H1 (cell line): ENCODE data around the gene GOLGA3. TPM values are rescaled to one million over a fixed set of nuclear protein-coding genes. Genes with fewer than 3 reads are reported as not detected.
"Not testable (repeated sequence)": the region's sequence is repeated elsewhere in the genome, so short reads cannot be mapped to it uniquely, and the experiment has no call there.

Experiments
- CTCF ChIA-PET: fragments of 300-600 bp; sonication (Branson Sonifier 250); formaldehyde crosslinking; loops from one replicate; lab custom pipeline; 2021; ENCODE audit not compliant: partially characterized antibody; lab: Charles Lee
- POLR2A ChIA-PET: fragments of 300-600 bp; sonication (Branson Sonifier 250); formaldehyde crosslinking; loops from one replicate; lab custom pipeline; 2021; ENCODE audit warnings: inconsistent platforms; ENCODE audit not compliant: partially characterized antibody; lab: Charles Lee
- DNase-seq, 2 experiments: peaks; one replicate each; pipeline versions ENCODE4 v3.0.0 to v3.0.0-alpha.2; 2010 to 2022; ENCODE audit warnings: low spot score in 2 of 2, low read depth in 1 of 2, mixed read lengths in 1 of 2
- FAIRE-seq: peaks from 2 replicates; lab custom pipeline; 2011; peaks lifted over from hg19 to GRCh38; lab: Jason Lieb, UNC
- H2AFZ ChIP-seq: 2 replicates; pipeline ENCODE4 v1.8.1; 2012; ENCODE audit warnings: low read length, inconsistent platforms
- H2AK5ac ChIP-seq: 2 replicates; pipeline ENCODE4 v1.6.1; 2013; ENCODE audit warnings: low read depth, low read length
- H2BK120ac ChIP-seq: replicated peaks from 2 replicates; pipeline ENCODE3; 2013; ENCODE audit warnings: low read depth, low read length, inconsistent platforms
- H2BK12ac ChIP-seq: 2 replicates; pipeline ENCODE4 v1.6.1; 2013; ENCODE audit warnings: low read depth, low read length
- H2BK15ac ChIP-seq: 2 replicates; pipeline ENCODE4 v1.6.1; 2013; ENCODE audit warnings: low read length
- H2BK20ac ChIP-seq: 2 replicates; pipeline ENCODE4 v1.6.1; 2013; ENCODE audit warnings: low read length
- H2BK5ac ChIP-seq: 2 replicates; pipeline ENCODE4 v1.6.1; 2013; ENCODE audit warnings: low read depth, low read length
- H3K14ac ChIP-seq: 2 replicates; pipeline ENCODE4 v1.6.1; 2013; ENCODE audit warnings: inconsistent platforms; ENCODE audit not compliant: insufficient read length
- H3K18ac ChIP-seq: 2 replicates; pipeline ENCODE4 v1.6.1; 2013; ENCODE audit warnings: low read length; ENCODE audit errors: extremely low read depth
- H3K23ac ChIP-seq: 2 replicates; pipeline ENCODE4 v1.6.1; 2013; ENCODE audit warnings: inconsistent platforms; ENCODE audit not compliant: insufficient read length
- H3K23me2 ChIP-seq: 2 replicates; pipeline ENCODE4 v1.6.1; 2013; ENCODE audit warnings: low read depth, low read length
- H3K27ac ChIP-seq: 2 replicates; pipeline ENCODE4 v1.6.1; 2011; ENCODE audit warnings: low read depth, low read length, inconsistent platforms
- H3K27me3 ChIP-seq, 4 experiments: replicated peaks in 1 of 4; 1 replicate in 1 of 4; 2 replicates in 3 of 4; pipeline versions ENCODE4 v1.6.1 to v1.8.1; 2011 to 2013; ENCODE audit warnings: low read length in 3 of 4, mild to moderate bottlenecking in 3 of 4, inconsistent platforms in 2 of 4, mixed read lengths in 2 of 4, moderate library complexity in 1 of 4; ENCODE audit not compliant: control insufficient read depth in 3 of 4, insufficient read depth in 3 of 4; ENCODE audit errors: extremely low read depth in 1 of 4
- H3K36me3 ChIP-seq, 4 experiments: 2 replicates each; pipeline versions ENCODE4 v1.6.1 to v1.8.1; 2011 to 2013; ENCODE audit warnings: mild to moderate bottlenecking in 4 of 4, low read length in 3 of 4, moderate library complexity in 2 of 4, control low read depth in 1 of 4, inconsistent platforms in 1 of 4; ENCODE audit not compliant: insufficient read depth in 4 of 4, control insufficient read depth in 2 of 4
- H3K4ac ChIP-seq: replicated peaks from 2 replicates; pipeline ENCODE3; 2013; ENCODE audit warnings: low read length, low read depth, mixed read lengths, inconsistent platforms; ENCODE audit not compliant: insufficient read length
- H3K4me1 ChIP-seq, 4 experiments: replicated peaks in 1 of 4; 1 replicate in 1 of 4; 2 replicates in 3 of 4; pipeline versions ENCODE4 v1.6.1 to v1.8.1; 2011 to 2013; ENCODE audit warnings: low read length in 3 of 4, inconsistent platforms in 2 of 4, mixed read lengths in 1 of 4; ENCODE audit not compliant: insufficient read depth in 4 of 4, control insufficient read depth in 3 of 4
- H3K4me2 ChIP-seq, 2 experiments: 2 replicates each; pipeline versions ENCODE4 v1.6.1 to v1.8.1; 2011 to 2013; ENCODE audit warnings: low read depth in 2 of 2, low read length in 2 of 2, control low read depth in 1 of 2, inconsistent platforms in 1 of 2, mild to moderate bottlenecking in 1 of 2; ENCODE audit not compliant: insufficient read depth in 1 of 2
- H3K4me3 ChIP-seq, 4 experiments: fragments of 200-600, 300-600 bp in 1 of 4; sonication (generic), shearing (Covaris generic), sonication (Bioruptor Twin) in 1 of 4; 2 replicates each; pipeline versions ENCODE4 v1.5.1 to v1.8.1; 2011 to 2016; ENCODE audit warnings: low read length in 4 of 4, low read depth in 3 of 4, control low read depth in 2 of 4, inconsistent platforms in 2 of 4, mild to moderate bottlenecking in 2 of 4, mixed read lengths in 1 of 4, moderate library complexity in 1 of 4; ENCODE audit not compliant: insufficient read depth in 2 of 4; ENCODE audit errors: extremely low read depth in 1 of 4
- H3K56ac ChIP-seq: replicated peaks from 2 replicates; pipeline ENCODE3; 2013; ENCODE audit warnings: low read depth, mild to moderate bottlenecking, mixed read lengths, low read length, inconsistent platforms; ENCODE audit not compliant: insufficient read length
- H3K79me1 ChIP-seq: 2 replicates; pipeline ENCODE4 v1.6.1; 2013; ENCODE audit warnings: low read depth, low read length, control low read depth
- H3K79me2 ChIP-seq, 2 experiments: 2 replicates each; pipeline versions ENCODE4 v1.6.1 to v1.8.1; 2012 to 2013; ENCODE audit warnings: low read length in 2 of 2, mild to moderate bottlenecking in 2 of 2, inconsistent platforms in 1 of 2; ENCODE audit not compliant: insufficient read depth in 2 of 2, control insufficient read depth in 1 of 2
- H3K9ac ChIP-seq, 4 experiments: replicated peaks in 1 of 4; 1 replicate in 1 of 4; 2 replicates in 3 of 4; pipeline versions ENCODE4 v1.6.1 to v1.8.1; 2011 to 2013; ENCODE audit warnings: low read depth in 3 of 4, low read length in 3 of 4, control low read depth in 2 of 4, mild to moderate bottlenecking in 2 of 4, moderate library complexity in 2 of 4, inconsistent platforms in 1 of 4; ENCODE audit errors: extremely low read depth in 1 of 4
- H3K9me3 ChIP-seq, 2 experiments: 2 replicates each; pipeline versions ENCODE4 v1.6.1 to v1.8.1; 2012 to 2013; ENCODE audit warnings: mild to moderate bottlenecking in 2 of 2, moderate library complexity in 2 of 2, control low read depth in 1 of 2, inconsistent platforms in 1 of 2, low read depth in 1 of 2, low read length in 1 of 2, mixed read lengths in 1 of 2; ENCODE audit not compliant: insufficient read depth in 2 of 2
- H4K20me1 ChIP-seq, 2 experiments: replicated peaks in 1 of 2; 2 replicates each; pipeline versions ENCODE3 to v1.8.1; 2011 to 2013; ENCODE audit warnings: inconsistent platforms in 2 of 2, low read length in 2 of 2, mild to moderate bottlenecking in 1 of 2; ENCODE audit not compliant: insufficient read depth in 2 of 2, control insufficient read depth in 1 of 2
- H4K5ac ChIP-seq: 2 replicates; pipeline ENCODE4 v1.6.1; 2013; ENCODE audit warnings: low read length, low read depth, mixed read lengths, inconsistent platforms; ENCODE audit not compliant: insufficient read length
- H4K8ac ChIP-seq: 2 replicates; pipeline ENCODE4 v1.8.0; 2013; ENCODE audit warnings: mild to moderate bottlenecking, moderate library complexity, low read length, inconsistent platforms; ENCODE audit not compliant: insufficient read depth; ENCODE audit errors: extremely low read depth
- H4K91ac ChIP-seq: replicated peaks from 2 replicates; pipeline ENCODE3; 2013; ENCODE audit warnings: low read length, mixed read lengths, inconsistent platforms; ENCODE audit not compliant: insufficient read length
- WGBS, 2 experiments: shearing (Covaris generic) in 1 of 2; methylation state at CpG; one replicate each; pipeline versions ENCODE4 v1.1.6 to v1.1.7; 2013 to 2015; ENCODE audit warnings: low lambda C conversion rate in 2 of 2, mixed read lengths in 2 of 2, inconsistent platforms in 1 of 2, low coverage in 1 of 2, missing lambda C conversion rate in 1 of 2; ENCODE audit not compliant: insufficient replicate concordance in 2 of 2, insufficient coverage in 1 of 2, insufficient read length in 1 of 2; ENCODE audit errors: extremely low coverage in 1 of 2, missing lambda C conversion rate in 1 of 2; 5-methylcytosine and 5-hydroxymethylcytosine counted together
- polyA plus RNA-seq, 7 experiments: library from polyadenylated mRNA; depleted of rRNA in 3 of 7; stranded (reverse) in 5 of 7; unstranded in 2 of 7; fragments of >200 nt in 5 of 7; fragments of 200-250 nt in 2 of 7; gene quantifications; 1 replicate in 5 of 7; 2 replicates in 1 of 7; 4 replicates in 1 of 7; pipeline versions ENCODE4 v1.2.1 to v1.2.3, GENCODE V29; 2011 to 2013; ENCODE audit warnings: missing spikeins in 2 of 7, mixed read lengths in 2 of 7
- total RNA-seq: library from RNA; stranded (reverse); fragmentation: NEBNext Ultra II Directional; extraction: Animal tissue kit (Norgen Biotek cat#: 25700); gene quantifications from 2 replicates; pipeline ENCODE4 v1.2.1, GENCODE V29; 2021

Gene GOLGA3
- total and polyA plus RNA-seq, 2 of the 8 experiments (the other 6 are each of a cell fraction or from before 2014, with no cell fraction given) = 6.4 to 33.1 TPM

- H3K4ac ChIP-seq, H3K14ac ChIP-seq, H3K9ac ChIP-seq, H3K27me3 ChIP-seq, H3K79me1 ChIP-seq, FAIRE-seq, H2AFZ ChIP-seq, H4K8ac ChIP-seq, H4K20me1 ChIP-seq, H2BK12ac ChIP-seq, H3K18ac ChIP-seq, POLR2A ChIA-PET, H3K79me2 ChIP-seq, H4K5ac ChIP-seq, H3K9me3 ChIP-seq, H3K4me2 ChIP-seq, H2AK5ac ChIP-seq, H2BK15ac ChIP-seq, H3K4me3 ChIP-seq, H3K23me2 ChIP-seq, DNase-seq, H3K27ac ChIP-seq, H2BK120ac ChIP-seq, H3K23ac ChIP-seq, H3K56ac ChIP-seq, H2BK20ac ChIP-seq, H2BK5ac ChIP-seq, H4K91ac ChIP-seq: not testable (repeated sequence)
- WGBS, 2 experiments = 90% methylated on average over 11 of the region's 11 CpGs; no CpG with 5 or more reads in 1 of the 2 experiments
- H3K36me3 ChIP-seq = peaks cover 5 to 55% (median 12%) of the 10 kb centered on the region in 4 experiments; a peak in 7 of 8 replicates
- CTCF ChIA-PET = interaction anchor here (0.6 to 1.6 kb wide), 3 partner anchors 35 to 77 kb away, joined by 3 to 5 read pairs (median 3); no protein-coding TSS in a partner anchor
- peaks cover 0 to 13% (median 6%) of the 10 kb centered on the region in 4 experiments; a peak in 6 of 7 replicates for H3K4me1 ChIP-seq
Measured at GRCh38 chr12:132844681-132845080, 16.0 kb upstream of the GOLGA3 start.
